PC-3 (cell line): Measurements from ENCODE around the gene EPHA7. TPM values are rescaled to one million over a fixed set of nuclear protein-coding genes. Genes with fewer than 3 reads are reported as not detected.

ENCODE experiments used
- ATAC-seq: fragments of 200-7000 bp; cut with Tn5 transposase; 2 replicates; pipeline ENCODE4 v1.9.1; 2020; ENCODE audit warnings: mild to moderate bottlenecking, moderate library complexity
- BruUV-seq: library from RNA; stranded (reverse); fragments of 400-500 nt; replicated peaks from 2 replicates; lab custom pipeline; 2021; lab: Mats Ljungman, UMichigan
- CTCF ChIA-PET: fragments of 300-600 bp; sonication (Branson Sonifier 250); formaldehyde crosslinking; loops from one replicate; lab custom pipeline; 2022; ENCODE audit warnings: antibody characterized with exemption; lab: Charles Lee
- POLR2A ChIA-PET: fragments of 300-600 bp; sonication (Branson Sonifier 250); formaldehyde crosslinking; loops from one replicate; lab custom pipeline; 2022; ENCODE audit warnings: antibody characterized with exemption; ENCODE audit not compliant: unreplicated experiment; lab: Charles Lee
- DNase-seq: peaks from one replicate; pipeline ENCODE4 v3.0.0-alpha.2; 2015
- H2AFZ ChIP-seq: fragments of 300-600 bp; sonication (generic); 2 replicates; pipeline ENCODE4 v1.6.0; 2016; ENCODE audit warnings: antibody characterized with exemption, low read length
- H3F3A ChIP-seq: fragments of 300-600 bp; sonication (generic); one replicate; pipeline ENCODE4 v1.6.0; 2017; ENCODE audit warnings: antibody characterized with exemption, low read length, control low read depth, mild to moderate bottlenecking; ENCODE audit not compliant: unreplicated experiment
- H3K27ac ChIP-seq: fragments of 300-600 bp; sonication (generic); 2 replicates; pipeline ENCODE4 v1.5.1; 2016; ENCODE audit warnings: mild to moderate bottlenecking, low read length
- H3K27me3 ChIP-seq: fragments of 300-600 bp; sonication (generic); 2 replicates; pipeline ENCODE4 v1.6.1; 2016; ENCODE audit warnings: low read length, mixed read lengths
- H3K36me3 ChIP-seq: fragments of 300-600 bp; sonication (generic); 2 replicates; pipeline ENCODE4 v1.6.1; 2016; ENCODE audit warnings: low read depth, mixed run types, low read length, mixed read lengths
- H3K4me1 ChIP-seq: fragments of 300-600 bp; sonication (generic); 2 replicates; pipeline ENCODE4 v1.5.1; 2016; ENCODE audit warnings: low read length; ENCODE audit not compliant: insufficient read depth
- H3K4me2 ChIP-seq: fragments of 300-600 bp; sonication (generic); 2 replicates; pipeline ENCODE4 v1.6.0; 2016; ENCODE audit warnings: low read length
- H3K4me3 ChIP-seq: fragments of 300-600 bp; sonication (generic); 2 replicates; pipeline ENCODE4 v1.5.1; 2016; ENCODE audit warnings: mild to moderate bottlenecking, low read length, mixed read lengths
- H3K79me2 ChIP-seq: fragments of 300-600 bp; sonication (generic); 2 replicates; pipeline ENCODE4 v1.6.1; 2017; ENCODE audit warnings: low read length, mixed read lengths
- H3K9ac ChIP-seq: fragments of 300-600 bp; sonication (generic); 2 replicates; pipeline ENCODE4 v1.6.0; 2016; ENCODE audit warnings: mild to moderate bottlenecking, low read length
- H3K9me2 ChIP-seq: fragments of 300-600 bp; sonication (generic); replicated peaks from 2 replicates; pipeline ENCODE4 v1.6.1; 2016; ENCODE audit warnings: mixed run types, low read length, mixed read lengths
- H3K9me3 ChIP-seq: fragments of 300-600 bp; sonication (generic); 2 replicates; pipeline ENCODE4 v1.6.1; 2016; ENCODE audit warnings: low read length, mixed read lengths
- H4K20me1 ChIP-seq: fragments of 300-600 bp; sonication (generic); 2 replicates; pipeline ENCODE4 v1.6.1; 2016; ENCODE audit warnings: low read length, mixed read lengths
- EZH2 ChIP-seq: fragments of 300-600 bp; sonication (generic); IDR thresholded peaks from one replicate; pipeline ENCODE4 v1.6.1; 2017; ENCODE audit warnings: antibody characterized with exemption, mild to moderate bottlenecking, low read length; ENCODE audit not compliant: unreplicated experiment
- EZH2phosphoT487 ChIP-seq: fragments of 300-600 bp; sonication (generic); IDR thresholded peaks from 2 replicates; pipeline ENCODE4 v1.6.1; 2018; ENCODE audit warnings: mild to moderate bottlenecking, antibody characterized with exemption, low read length, borderline replicate concordance
- intact Hi-C: fragments of 100-400 bp; cut with micrococcal nuclease; formaldehyde crosslinking; loops from 2 replicates; pipeline ENCODE4 v1.9.0; 2023
- total RNA-seq: library from RNA; depleted of rRNA; stranded (reverse); fragments of >200 nt; gene quantifications from 2 replicates; pipeline ENCODE4 v1.2.3, GENCODE V29; 2014
- TF ChIP-seq, protein P1 (sequence below): fragments of 300-600 bp; sonication (generic); conservative IDR thresholded peaks from 2 replicates; pipeline ENCODE4 v1.5.1; 2017; ENCODE audit warnings: antibody characterized with exemption, low read depth, mild to moderate bottlenecking, low read length

EPHA7 gene
- total RNA-seq, 1 experiment from 2014 or later: 1.4 TPM

DNA sequence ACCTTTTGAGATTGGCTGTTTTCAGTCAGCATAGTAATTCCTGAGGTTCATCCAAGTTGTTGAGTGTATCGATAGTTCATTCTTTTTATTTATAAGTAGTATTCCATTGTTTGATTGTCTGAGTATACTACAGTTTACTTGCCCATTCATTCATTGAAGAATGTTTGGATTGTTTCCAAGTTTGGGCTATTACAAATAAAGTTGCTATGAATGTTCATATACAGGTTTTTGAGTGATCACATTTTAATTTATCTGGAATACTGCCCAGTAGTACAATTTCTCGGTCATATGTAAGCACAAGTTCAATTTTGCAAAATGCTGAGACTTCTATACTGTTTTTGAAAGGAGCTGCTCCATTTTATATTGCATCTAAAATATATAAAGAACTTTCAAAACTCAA is 14.2 kb upstream of the EPHA7 start:
- ATAC-seq (no peak), DNase-seq (peak; percentile 34)
- ChIA-PET POLR2A (no interaction called here), CTCF (no interaction called here)
- Histone ChIP-seq H3K9me3 (no peaks in the 10 kb centered on the region), H3K27me3 (no peaks in the 10 kb centered on the region), H4K20me1 (no peaks in the 10 kb centered on the region), H3K36me3 (no peaks in the 10 kb centered on the region), H3K4me2 (no peak overlapping the region), H3K9me2 (no peaks in the 10 kb centered on the region), H3F3A (no peaks in the 10 kb centered on the region), H3K27ac (no peak overlapping the region), H2AFZ (no peak overlapping the region), H3K4me1 (no peaks in the 10 kb centered on the region), H3K79me2 (no peaks in the 10 kb centered on the region), H3K9ac (no peak overlapping the region), H3K4me3 (no peak overlapping the region)
- TF ChIP-seq EZH2phosphoT487 (no peak), EZH2 (no peak)
- TF ChIP-seq, protein P1, sequence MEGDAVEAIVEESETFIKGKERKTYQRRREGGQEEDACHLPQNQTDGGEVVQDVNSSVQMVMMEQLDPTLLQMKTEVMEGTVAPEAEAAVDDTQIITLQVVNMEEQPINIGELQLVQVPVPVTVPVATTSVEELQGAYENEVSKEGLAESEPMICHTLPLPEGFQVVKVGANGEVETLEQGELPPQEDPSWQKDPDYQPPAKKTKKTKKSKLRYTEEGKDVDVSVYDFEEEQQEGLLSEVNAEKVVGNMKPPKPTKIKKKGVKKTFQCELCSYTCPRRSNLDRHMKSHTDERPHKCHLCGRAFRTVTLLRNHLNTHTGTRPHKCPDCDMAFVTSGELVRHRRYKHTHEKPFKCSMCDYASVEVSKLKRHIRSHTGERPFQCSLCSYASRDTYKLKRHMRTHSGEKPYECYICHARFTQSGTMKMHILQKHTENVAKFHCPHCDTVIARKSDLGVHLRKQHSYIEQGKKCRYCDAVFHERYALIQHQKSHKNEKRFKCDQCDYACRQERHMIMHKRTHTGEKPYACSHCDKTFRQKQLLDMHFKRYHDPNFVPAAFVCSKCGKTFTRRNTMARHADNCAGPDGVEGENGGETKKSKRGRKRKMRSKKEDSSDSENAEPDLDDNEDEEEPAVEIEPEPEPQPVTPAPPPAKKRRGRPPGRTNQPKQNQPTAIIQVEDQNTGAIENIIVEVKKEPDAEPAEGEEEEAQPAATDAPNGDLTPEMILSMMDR: no peak
- BruUV-seq: no TSS peak
- intact Hi-C loops: no loop called here

- no TSS peak for BruUV-seq
- POLR2A ChIA-PET: no interaction called here
- DNase-seq (peak; percentile 29), ATAC-seq (no peak)
- no peak overlapping the region for H3K4me3 ChIP-seq
- no peaks in the 10 kb centered on the region for H3K79me2 ChIP-seq
- no peak overlapping the region for H2AFZ ChIP-seq
- H3K9me3 ChIP-seq: no peaks in the 10 kb centered on the region
- no peak for TF ChIP-seq EZH2phosphoT487
- TF ChIP-seq EZH2: no peak
- TF ChIP-seq, protein P1: peak; percentile 63
- H3K4me2 ChIP-seq: no peak overlapping the region
- no peaks in the 10 kb centered on the region for H3K4me1 ChIP-seq
- H3K9me2 ChIP-seq: no peaks in the 10 kb centered on the region
- H3K27me3 ChIP-seq: peaks cover 18% of the 10 kb centered on the region; the same call in 1 of the 2 replicates
- no peaks in the 10 kb centered on the region for H4K20me1 ChIP-seq
- no peak overlapping the region for H3K27ac ChIP-seq
- CTCF ChIA-PET: interaction anchor here (0.6 to 1.8 kb wide), 3 partner anchors 495 to 614 kb away, joined by 3 to 4 read pairs (median 4); no protein-coding TSS in a partner anchor
- no peak overlapping the region for H3K9ac ChIP-seq
- intact Hi-C loops: loop anchor here (1.0 to 2.0 kb wide), 2 partner anchors 388 to 614 kb away; no protein-coding TSS in a partner anchor
- no peaks in the 10 kb centered on the region for H3K36me3 ChIP-seq
- H3F3A ChIP-seq: no peaks in the 10 kb centered on the region
Observed at GRCh38 chr6:93424303-93425064, 5.1 kb upstream of the EPHA7 start.

- no peaks in the 10 kb centered on the region for H3K36me3 ChIP-seq
- H3K27me3 ChIP-seq: peaks cover 18% of the 10 kb centered on the region; the same call in 1 of the 2 replicates
- no peak overlapping the region for H2AFZ ChIP-seq
- H3K9me3 ChIP-seq: no peaks in the 10 kb centered on the region
- ChIA-PET CTCF (interaction anchor here (0.6 to 1.8 kb wide), 4 partner anchors 291 to 629 kb away, joined by 4 to 5 read pairs (median 4); no protein-coding TSS in a partner anchor), POLR2A (no interaction called here)
- H3K27ac ChIP-seq: no peak overlapping the region
- no peak overlapping the region for H3K9ac ChIP-seq
- no peaks in the 10 kb centered on the region for H3K79me2 ChIP-seq
- H3K4me1 ChIP-seq: no peaks in the 10 kb centered on the region
- no peak overlapping the region for H3K4me3 ChIP-seq
- H4K20me1 ChIP-seq: no peaks in the 10 kb centered on the region
- intact Hi-C loops: no loop called here
- H3F3A ChIP-seq: no peaks in the 10 kb centered on the region
- TF ChIP-seq EZH2: no peak
- TF ChIP-seq, protein P1: peak; percentile 53; the same call in 1 of the 2 replicates
- DNase-seq: peak; percentile 54
- no TSS peak for BruUV-seq
- H3K9me2 ChIP-seq: no peaks in the 10 kb centered on the region
- no peak overlapping the region for H3K4me2 ChIP-seq
- ATAC-seq: no peak
Observed at GRCh38 chr6:93423542-93423941, 4.2 kb upstream of the EPHA7 start.
